NCI-H446 (cell line): ENCODE data around the gene ST6GALNAC5.
A peak's percentile ranks its signal among the peaks of the same experiment; 100 is the strongest.

Source experiments
- DNase-seq, 2 experiments: peaks; one replicate each; lab custom pipeline; 2025; lab: John Stamatoyannopoulos, UW

ST6GALNAC5 gene

DNA sequence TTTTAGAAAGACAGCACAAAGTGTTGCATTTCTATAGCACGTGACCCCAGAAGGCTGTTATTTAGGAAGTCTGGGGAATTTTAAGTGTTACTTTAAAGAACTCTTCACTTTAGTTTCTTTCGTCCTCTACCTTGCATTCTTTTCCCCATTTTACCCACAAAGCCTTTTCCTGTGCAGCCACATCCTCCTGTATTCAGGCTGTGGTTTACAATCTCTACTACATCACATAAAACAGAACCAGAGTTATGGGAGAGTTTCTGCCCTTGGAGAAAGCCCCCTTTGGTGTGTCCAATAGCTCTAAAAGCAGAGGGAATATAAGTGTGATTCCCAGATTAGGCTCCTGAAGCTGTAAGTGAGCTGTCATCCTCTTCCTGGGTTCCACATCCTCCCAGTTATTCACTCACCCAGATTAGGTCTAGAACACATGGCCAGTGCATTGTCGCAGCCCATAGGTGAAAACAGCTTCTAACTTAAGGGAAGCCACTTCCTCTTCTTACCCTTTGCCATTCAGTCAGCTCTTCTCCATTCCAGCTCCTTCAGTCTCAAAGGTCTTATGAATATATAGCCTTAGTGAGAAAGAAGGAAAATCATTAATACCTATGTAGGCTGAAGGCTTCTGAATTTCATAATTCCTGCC lies 180.8 kb downstream of the ST6GALNAC5 start:
- no peak for DNase-seq

DNA sequence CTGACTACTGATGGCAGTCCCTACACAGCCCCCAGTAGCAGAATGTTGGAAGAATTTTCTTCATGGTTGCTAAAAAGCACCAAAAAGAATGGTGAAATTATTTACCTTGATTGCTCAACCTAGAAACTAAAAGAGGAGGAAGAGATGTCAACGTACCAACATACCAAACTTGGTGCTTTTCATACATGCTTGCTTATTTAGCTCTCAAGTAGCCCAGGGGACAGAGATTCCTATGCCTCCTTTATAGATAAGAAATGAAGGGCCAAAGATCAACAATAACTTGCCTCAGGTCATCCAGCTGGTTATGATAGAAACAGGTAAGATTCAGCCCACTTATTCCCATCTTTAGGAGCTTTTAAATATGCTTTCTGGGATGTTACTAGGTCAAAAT lies 181.3 kb downstream of the ST6GALNAC5 start:
- no peak for DNase-seq

DNA sequence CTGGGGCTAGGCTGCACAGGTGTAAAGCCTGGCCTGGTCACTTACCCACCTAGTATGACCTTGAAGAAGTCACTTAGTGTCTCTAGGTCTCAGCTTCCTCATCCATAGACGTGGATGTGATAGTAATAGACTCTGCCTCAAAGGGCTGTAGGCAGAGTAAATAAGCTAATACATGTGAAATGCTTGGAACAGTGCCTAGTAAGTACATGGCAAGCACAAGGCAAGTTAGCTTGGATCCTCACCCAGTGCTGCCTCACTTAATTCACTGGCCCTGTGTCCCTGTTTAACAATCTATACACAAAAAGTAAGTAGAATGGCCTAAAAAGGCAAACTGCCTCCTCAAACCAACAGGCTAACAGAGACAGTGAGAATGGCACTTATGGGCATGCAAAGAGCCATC lies 184.1 kb downstream of the ST6GALNAC5 start:
- peak in 1 of 2 experiments; percentile 44 for DNase-seq

GRCh38 chr1:77056525-77056924 lies 189.2 kb downstream of the ST6GALNAC5 start:
- no peak for DNase-seq

GRCh38 chr1:77057994-77058585 lies 190.8 kb downstream of the ST6GALNAC5 start:
- no peak for DNase-seq

- no peak for DNase-seq
These were observed 192.7 kb downstream of the ST6GALNAC5 start for GRCh38 chr1:77060000-77060399.

DNA sequence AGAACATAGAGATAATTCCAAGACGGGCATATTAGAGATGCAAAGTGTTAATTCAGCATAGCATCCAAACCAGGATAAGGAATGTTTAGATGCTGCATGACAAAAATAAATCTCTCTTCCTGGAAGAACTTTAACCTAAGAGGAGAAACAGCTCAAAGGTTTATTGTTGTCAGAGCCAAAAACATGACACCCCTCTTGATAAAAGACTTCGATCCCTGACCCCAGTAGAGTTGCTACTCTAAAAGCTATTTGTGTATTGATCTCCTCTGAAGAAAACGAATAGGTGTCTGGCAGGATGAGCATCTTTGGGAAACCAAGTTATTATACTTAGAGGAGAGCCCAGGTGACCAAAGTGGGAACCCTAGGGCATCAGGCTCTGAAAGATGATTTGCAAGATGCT lies 193.9 kb downstream of the ST6GALNAC5 start:
- DNase-seq: no peak

GRCh38 chr1:77063118-77063517 lies 195.8 kb downstream of the ST6GALNAC5 start:
- no peak for DNase-seq

DNA sequence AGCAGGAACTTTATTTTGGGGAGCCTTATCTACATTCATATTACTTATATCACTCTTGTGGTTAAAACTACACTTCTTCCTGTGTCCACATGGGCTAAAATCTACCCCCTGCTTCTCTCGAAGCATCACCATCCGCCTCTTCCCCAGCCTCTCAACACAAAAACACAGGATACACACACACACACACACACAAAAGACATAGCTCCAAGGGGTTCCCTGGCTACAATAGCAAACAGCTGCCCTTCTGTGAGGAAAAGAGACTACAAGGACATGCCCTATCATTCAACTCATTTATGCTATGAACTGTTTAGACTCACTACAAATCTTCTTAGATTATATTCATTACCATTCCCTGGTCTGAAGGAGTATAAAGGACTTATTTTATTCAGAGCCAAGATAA lies 197.0 kb downstream of the ST6GALNAC5 start:
- DNase-seq: no peak

- DNase-seq: no peak
These were observed 198.5 kb downstream of the ST6GALNAC5 start for GRCh38 chr1:77065693-77066342.

GRCh38 chr1:77068013-77068412 lies 200.7 kb downstream of the ST6GALNAC5 start:
- no peak for DNase-seq

DNA sequence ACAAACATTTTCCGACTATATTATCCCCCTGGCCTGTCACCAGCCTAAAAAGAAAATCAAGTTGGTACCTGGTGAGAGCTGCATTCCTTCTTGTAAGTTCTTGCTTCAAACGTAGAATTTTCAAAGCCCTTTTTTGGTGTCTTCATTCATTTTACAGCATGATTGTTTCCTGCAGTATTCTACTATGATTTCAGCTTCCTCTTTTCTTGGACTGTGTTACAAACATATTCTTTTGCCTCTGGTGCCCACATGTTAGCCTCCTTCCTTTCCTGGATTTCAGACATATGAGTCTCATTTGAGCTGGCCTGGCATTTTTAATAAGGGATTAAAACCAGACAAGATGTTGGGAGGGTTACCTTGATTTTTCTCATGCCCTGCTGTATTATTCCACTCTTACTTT lies 209.5 kb downstream of the ST6GALNAC5 start:
- no peak for DNase-seq

DNA sequence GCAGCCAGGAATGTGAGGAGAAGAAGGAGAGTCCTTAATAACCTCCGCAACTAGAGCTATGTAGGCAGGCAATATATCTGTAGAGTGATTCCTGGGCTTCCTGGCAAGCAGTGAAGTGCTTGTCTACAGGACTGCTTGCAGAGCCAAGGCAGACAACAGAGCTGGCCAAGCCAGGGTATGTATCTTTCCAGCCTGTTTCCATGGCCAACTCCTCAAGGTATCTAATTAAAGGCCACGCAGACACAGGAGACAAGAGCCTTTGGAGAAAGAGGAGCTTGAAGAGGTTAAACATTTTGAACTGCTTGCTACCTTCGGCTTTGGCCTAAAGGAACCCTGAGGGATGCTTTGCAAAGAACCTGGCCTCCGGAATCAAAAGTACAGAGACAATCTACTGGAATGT lies 214.6 kb downstream of the ST6GALNAC5 start:
- DNase-seq: no peak

DNA sequence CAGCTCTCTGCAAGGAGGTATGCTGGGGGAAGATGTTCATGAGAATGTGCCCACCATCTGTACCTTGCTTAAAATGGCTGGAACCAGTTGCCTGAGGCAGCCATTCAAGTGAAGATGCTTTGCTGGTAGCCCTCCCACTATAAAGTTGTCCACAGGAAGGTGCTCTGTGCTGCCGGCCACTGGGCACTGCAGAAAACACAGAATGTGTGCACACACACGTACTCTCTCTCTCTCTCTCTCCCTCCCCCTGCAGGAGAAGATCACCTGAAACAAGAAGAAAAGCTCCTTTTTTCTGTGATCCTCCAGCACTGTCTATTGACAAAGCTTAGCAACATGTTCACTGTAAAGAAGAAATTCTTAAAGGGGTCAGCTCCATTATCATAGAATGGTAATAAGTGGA lies 217.2 kb downstream of the ST6GALNAC5 start:
- no peak for DNase-seq

- no peak for DNase-seq
These were observed 217.8 kb downstream of the ST6GALNAC5 start for GRCh38 chr1:77085109-77085508.

DNA sequence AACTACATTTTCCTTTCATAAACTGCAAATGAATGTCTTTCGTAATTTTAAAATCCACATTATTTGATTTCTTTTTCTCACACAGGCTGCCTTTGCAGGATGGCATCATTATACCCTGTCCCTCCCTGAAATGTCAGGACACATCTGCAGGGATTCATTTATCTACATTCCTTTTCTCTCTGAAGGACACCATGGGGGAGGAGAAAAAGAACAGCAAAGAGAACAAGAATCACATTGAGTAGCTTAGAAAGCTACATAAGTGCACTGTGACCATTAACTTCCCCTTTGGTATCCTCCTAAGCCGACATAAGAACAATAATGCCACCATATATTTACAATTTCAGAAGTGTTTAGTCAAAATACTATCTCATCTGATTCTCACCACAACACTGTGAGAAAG lies 222.5 kb downstream of the ST6GALNAC5 start:
- DNase-seq: no peak

DNA sequence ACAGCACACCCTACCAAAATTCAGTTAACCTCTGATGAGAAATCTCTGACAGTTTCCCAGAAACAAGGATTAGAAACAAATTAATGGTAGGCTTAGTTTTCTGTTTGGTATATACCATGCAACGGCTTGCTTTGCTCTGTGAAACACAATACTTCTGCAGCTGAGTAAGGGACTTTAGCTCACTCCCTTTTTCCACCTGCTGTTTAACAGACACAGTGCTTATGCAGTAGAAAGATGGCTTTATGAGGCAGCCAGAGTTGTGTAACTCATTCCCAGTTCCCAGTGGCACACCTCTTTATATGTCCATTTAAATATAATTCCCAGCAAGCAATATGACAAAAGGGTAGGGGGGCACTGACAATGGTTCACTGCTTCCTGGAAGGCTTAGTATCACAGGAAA lies 228.0 kb downstream of the ST6GALNAC5 start:
- no peak for DNase-seq

DNA sequence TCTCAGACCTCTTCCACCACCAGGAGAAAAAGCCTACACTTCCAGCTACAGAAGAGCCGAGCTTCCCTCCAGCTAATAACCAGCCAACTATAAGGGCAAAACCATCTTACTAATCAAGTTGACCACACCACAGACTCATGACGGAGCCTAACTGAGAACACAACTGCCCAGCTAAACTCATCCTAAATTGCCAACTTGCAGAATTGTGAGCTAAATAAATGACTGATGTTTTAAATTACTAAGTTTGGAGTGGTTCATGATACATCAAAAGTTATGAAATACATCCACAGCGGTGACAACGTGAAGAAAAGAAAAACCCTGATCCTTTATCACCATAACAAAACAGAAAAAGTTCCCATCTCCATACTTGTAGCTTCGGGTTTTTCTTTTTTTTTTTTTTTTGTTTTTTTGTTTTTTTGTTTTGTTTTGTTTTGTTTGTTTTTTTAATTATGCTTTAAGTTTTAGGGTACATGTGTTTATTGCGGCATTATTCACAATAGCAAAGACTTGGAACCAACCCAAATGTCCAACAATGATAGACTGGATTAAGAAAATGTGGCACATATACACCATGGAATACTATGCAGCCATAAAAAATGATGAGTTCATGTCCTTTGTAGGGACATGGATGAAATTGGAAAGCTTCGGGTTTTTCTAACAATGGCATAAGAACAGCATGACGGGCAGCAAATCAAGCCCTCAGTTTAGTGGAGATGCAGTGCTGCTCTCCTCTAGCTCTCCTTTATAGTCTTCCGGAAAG lies 229.4 kb downstream of the ST6GALNAC5 start:
- DNase-seq: no peak

DNA sequence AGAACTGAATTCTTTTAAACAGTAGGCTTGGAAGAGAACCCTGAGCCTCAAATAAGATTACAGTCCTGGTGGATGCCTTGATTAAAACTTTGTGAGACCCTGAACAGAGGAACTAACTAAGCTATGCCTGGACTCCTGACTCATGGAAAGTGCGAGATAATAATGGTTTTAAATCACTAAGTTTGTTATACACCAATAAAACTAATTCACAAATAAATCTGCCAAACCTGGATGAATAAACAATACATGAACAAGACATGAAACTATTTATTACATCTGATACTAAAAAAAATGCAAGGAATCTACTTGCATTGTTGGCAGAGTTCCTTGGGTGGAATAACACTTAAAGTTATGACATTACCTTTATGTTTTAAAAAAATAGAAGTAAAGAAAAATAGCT lies 233.6 kb downstream of the ST6GALNAC5 start:
- no peak for DNase-seq

DNA sequence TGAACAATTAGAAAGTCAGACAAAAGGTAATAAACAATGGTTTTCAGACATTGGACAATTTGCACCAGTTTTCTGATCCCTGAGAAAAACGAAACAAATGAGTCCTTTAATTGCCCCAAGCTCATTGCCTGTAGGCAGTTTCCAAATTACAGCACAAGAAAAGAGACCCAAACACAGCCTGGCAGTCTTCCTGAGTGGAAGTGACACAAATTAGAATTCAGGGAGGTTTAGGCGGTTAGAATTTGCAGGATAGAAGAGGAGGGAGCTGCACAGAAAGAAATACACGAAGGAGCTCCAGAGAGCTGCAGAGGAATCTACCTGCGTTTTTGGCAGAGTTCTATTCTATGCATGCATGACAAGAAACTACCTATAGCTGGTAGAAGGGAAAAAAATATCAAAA lies 236.2 kb downstream of the ST6GALNAC5 start:
- DNase-seq: no peak

DNA sequence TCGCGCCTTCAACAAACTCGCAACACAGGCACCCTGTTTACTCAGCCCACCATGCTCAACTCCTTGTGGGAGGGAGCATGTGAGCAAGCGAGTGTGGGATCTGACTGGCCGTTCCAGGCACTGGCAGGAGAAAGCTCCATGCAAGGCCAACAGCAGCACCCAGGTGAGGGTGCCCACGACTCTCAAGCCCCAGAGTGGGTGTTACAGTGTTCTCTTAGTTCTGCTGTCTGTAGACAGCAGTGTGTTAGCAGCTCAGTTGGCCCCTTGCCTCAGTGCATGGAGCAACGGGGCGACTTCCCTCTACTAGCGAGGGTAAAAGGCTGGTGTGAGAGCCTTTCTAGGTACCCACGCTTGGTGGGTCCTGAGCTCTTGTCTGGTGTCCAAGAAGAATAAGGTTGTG lies 237.4 kb downstream of the ST6GALNAC5 start:
- no peak for DNase-seq
